ENCODE results near the gene DLG2.

DNA sequence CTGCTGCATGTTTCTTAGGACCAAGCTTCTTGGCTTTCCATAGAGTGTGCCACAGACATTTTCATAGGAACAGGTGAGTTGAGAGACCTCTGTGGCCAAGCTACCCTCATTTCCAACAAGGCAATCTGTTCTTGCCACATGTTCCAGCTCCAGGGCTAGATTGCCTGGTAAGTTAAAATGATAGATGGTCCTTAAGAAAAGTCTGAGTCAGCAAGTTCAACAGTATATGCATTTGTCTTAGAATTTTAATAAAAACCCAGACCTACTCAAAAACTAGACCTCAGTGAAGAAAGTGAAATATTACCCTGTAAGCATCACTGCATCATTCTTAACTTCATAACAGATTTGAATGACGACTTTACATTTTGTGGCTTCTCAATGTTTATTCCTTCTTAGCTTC, 1123.6 kb downstream of the DLG2 start:
- TF ChIP-seq, protein P1, sequence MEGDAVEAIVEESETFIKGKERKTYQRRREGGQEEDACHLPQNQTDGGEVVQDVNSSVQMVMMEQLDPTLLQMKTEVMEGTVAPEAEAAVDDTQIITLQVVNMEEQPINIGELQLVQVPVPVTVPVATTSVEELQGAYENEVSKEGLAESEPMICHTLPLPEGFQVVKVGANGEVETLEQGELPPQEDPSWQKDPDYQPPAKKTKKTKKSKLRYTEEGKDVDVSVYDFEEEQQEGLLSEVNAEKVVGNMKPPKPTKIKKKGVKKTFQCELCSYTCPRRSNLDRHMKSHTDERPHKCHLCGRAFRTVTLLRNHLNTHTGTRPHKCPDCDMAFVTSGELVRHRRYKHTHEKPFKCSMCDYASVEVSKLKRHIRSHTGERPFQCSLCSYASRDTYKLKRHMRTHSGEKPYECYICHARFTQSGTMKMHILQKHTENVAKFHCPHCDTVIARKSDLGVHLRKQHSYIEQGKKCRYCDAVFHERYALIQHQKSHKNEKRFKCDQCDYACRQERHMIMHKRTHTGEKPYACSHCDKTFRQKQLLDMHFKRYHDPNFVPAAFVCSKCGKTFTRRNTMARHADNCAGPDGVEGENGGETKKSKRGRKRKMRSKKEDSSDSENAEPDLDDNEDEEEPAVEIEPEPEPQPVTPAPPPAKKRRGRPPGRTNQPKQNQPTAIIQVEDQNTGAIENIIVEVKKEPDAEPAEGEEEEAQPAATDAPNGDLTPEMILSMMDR (IDR thresholded peaks at IDR 0.05), result no peak
- no peak for TF ChIP-seq ZFX (IDR thresholded peaks at IDR 0.05; ENCODE audit: borderline replicate concordance)

All from 22Rv1 (cell line).